Small intestine (tissue), 7 donors: Measurements from ENCODE around the gene ANKRD40. TPM values are rescaled to one million over a fixed set of nuclear protein-coding genes. Genes with fewer than 3 reads are reported as not detected.

Experiments used
- DNase-seq, 2 donors: peaks; one replicate each; pipeline versions ENCODE4 v3.0.0 to v3.0.0-alpha.2; 2013
- FAIRE-seq: peaks from 2 replicates; lab custom pipeline; 2012; peaks lifted over from hg19 to GRCh38; lab: Jason Lieb, UNC
- H3K27ac ChIP-seq, 3 donors: one replicate each; pipeline ENCODE4 v1.5.1; 2013; ENCODE audit warnings: low read length in 2 of 3, mild to moderate bottlenecking in 2 of 3, control low read depth in 1 of 3, inconsistent platforms in 1 of 3, low read depth in 1 of 3, moderate library complexity in 1 of 3
- H3K27me3 ChIP-seq, 3 donors: one replicate each; pipeline ENCODE4 v1.6.1; 2013; ENCODE audit warnings: low read length in 3 of 3, inconsistent platforms in 1 of 3; ENCODE audit not compliant: control insufficient read depth in 3 of 3, insufficient read depth in 3 of 3
- H3K36me3 ChIP-seq, 3 donors: one replicate each; pipeline ENCODE4 v1.6.1; 2013; ENCODE audit warnings: low read length in 3 of 3, inconsistent platforms in 1 of 3, low read depth in 1 of 3, mild to moderate bottlenecking in 1 of 3, moderate library complexity in 1 of 3; ENCODE audit not compliant: control insufficient read depth in 3 of 3, insufficient read depth in 2 of 3
- H3K4me1 ChIP-seq, 3 donors: one replicate each; pipeline ENCODE4 v1.6.1; 2013; ENCODE audit warnings: low read length in 2 of 3, inconsistent platforms in 1 of 3, low read depth in 1 of 3, mild to moderate bottlenecking in 1 of 3, moderate library complexity in 1 of 3; ENCODE audit not compliant: control insufficient read depth in 3 of 3, insufficient read depth in 2 of 3
- H3K4me3 ChIP-seq, 3 donors: one replicate each; pipeline ENCODE4 v1.5.1; 2013; ENCODE audit warnings: low read length in 3 of 3, control low read depth in 1 of 3, inconsistent platforms in 1 of 3, low read depth in 1 of 3, mild to moderate bottlenecking in 1 of 3, moderate library complexity in 1 of 3
- H3K9me3 ChIP-seq, 2 donors: one replicate each; pipeline ENCODE4 v1.6.1; 2013; ENCODE audit warnings: low read depth in 1 of 2, low read length in 1 of 2; ENCODE audit not compliant: control insufficient read depth in 2 of 2, insufficient read depth in 1 of 2
- WGBS, 3 donors: extraction: QIAGEN DNeasy Blood & Tissue Kit; methylation state at CpG; one replicate each; pipeline ENCODE4 v1.1.7; 2013; 5-methylcytosine and 5-hydroxymethylcytosine counted together
- polyA plus RNA-seq, 4 donors: library from polyadenylated mRNA; stranded (reverse) in 3 of 4; unstranded in 1 of 4; fragments of 200-250 nt in 3 of 4; fragments of 120-200 nt in 1 of 4; gene quantifications; one replicate each; pipeline versions ENCODE4 v1.2.1 to v1.2.3, GENCODE V29; 2013
- donor health status: healthy with polysubstance abuse.
- donor health status: control.
- donor health status: control.
- donor health status: Bipolar disorder and iron deficiency.
- donor health status: healthy.

ANKRD40 gene
- polyA plus RNA-seq, 4 donors = 5.7 to 23.8 (median 9.6) TPM

DNA sequence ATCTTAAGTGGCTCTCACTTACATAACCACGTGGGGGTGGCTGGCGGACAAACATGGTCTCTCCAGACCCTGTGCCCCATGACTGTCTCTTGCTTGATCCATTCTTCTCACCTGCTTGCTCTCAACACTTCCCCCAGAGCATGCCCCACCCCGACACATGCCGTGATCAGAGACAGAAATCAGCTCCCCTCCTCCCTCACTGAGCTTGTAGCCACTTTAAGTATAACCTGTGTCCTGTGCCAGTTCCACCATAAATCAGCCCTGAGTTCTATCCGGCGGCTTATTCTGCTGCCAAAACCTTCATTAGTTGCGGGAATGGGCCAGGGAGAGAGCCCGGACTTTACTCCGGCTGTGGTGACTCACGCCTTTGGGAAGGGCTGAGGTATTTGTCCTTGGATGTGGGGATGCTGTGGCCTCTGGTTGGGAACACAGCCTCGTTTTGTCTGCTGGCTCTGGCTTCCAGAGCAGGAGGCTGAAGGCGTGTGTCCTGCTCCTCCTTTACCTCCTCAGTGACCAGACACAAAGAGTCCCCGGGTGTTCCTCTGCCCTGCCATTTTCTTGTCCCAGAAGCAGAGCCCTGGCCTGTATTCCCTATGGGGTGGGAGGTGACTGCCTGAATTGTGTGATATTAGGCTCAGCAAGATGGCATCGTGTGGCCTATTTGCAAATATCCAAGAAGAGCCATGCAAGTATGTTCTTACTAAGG is 21.1 kb downstream of the ANKRD40 start:
- DNase-seq (peak; percentile 94 to 99), FAIRE-seq (no peak)
- WGBS, 3 donors = 9 to 48% (median 19%) methylated on average over 14 of the region's 14 CpGs

DNA sequence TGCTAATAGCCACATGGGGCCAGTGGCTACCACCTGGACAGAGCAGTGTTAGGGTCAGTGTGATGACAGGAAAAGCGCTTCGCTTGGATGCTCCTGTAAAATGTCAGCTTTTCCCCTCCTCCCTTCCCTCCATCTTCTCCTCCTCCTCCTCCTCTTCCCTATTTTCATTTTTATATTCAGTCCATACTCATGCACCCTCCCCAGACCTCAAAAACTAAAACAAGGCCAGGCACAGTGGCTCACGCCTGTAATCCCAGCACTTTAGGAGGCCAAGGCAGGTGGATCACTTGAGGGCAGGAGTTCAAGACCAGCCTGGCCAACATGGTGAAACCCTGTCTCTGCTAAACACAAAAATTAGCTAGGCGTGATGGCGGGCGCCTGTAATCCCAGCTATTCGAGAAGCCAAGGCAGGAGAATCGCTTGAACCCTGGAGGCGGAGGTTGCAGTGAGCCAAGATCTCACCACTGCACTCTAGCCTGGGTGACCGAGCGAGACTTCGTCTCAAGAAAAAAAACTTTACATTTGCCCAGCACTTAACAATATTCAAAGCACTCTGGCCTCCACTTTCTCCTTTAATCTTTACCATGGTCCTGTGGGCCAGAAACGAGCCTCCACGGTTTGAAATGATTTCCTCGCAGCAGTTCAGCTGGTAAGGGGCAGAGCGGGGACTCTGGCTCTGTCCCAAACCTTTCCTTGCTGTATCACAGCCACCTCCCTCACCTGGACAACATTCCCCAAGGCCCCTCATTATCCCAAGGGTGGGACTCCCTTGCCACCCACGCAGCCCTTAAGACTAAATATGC is 21.8 kb downstream of the ANKRD40 start:
- no peak for DNase-seq
- WGBS, 3 donors = 42 to 73% (median 55%) methylated on average over 17 of the region's 17 CpGs
- Histone ChIP-seq H3K27ac (peak overlapping the region; percentile 95 to 96 (median 96)), H3K9me3 (no peaks in the 10 kb centered on the region), H3K4me1 (peaks cover 0 to 78% (median 14%) of the 10 kb centered on the region in 3 donors), H3K36me3 (peaks cover 0 to 42% (median 0%) of the 10 kb centered on the region in 3 donors), H3K4me3 (peak overlapping the region in 1 of 3 donors; percentile 11), H3K27me3 (no peaks in the 10 kb centered on the region)
- FAIRE-seq = no peak

More for the DNA sequence above, 21.1 kb downstream of the ANKRD40 start:
- Histone ChIP-seq H3K4me3 (peak overlapping the region in 1 of 3 donors; percentile 11), H3K27me3 (no peaks in the 10 kb centered on the region), H3K9me3 (no peaks in the 10 kb centered on the region), H3K27ac (peak overlapping the region; percentile 95 to 96 (median 96)), H3K4me1 (peaks cover 0 to 78% (median 14%) of the 10 kb centered on the region in 3 donors), H3K36me3 (peaks cover 0 to 42% (median 0%) of the 10 kb centered on the region in 3 donors)

DNA sequence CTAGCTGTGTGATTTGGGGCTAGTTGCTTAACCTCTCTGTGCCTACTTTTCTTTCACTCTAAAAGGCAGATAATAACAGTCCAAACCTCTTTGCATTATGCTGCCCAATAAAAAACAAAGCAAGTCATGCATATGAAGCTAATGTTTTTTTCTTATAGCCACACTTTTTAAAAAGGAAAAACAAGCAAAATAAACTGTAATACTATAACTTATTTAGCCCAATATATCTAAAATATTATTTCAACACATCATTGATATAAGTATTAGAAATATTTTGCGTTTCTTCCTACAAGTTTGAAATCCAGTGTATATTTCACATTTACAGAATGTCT is 22.4 kb downstream of the ANKRD40 start:
- 74 to 93% (median 91%) methylated on average over 1 of the region's 1 CpG for WGBS, 3 donors
- FAIRE-seq (no peak), DNase-seq (no peak)
- Histone ChIP-seq H3K9me3 (no peaks in the 10 kb centered on the region), H3K4me1 (peaks cover 0 to 72% (median 14%) of the 10 kb centered on the region in 3 donors), H3K4me3 (no peak overlapping the region), H3K27me3 (no peaks in the 10 kb centered on the region), H3K36me3 (peaks cover 0 to 39% (median 0%) of the 10 kb centered on the region in 3 donors), H3K27ac (peak overlapping the region; percentile 95 to 96 (median 96))

DNA sequence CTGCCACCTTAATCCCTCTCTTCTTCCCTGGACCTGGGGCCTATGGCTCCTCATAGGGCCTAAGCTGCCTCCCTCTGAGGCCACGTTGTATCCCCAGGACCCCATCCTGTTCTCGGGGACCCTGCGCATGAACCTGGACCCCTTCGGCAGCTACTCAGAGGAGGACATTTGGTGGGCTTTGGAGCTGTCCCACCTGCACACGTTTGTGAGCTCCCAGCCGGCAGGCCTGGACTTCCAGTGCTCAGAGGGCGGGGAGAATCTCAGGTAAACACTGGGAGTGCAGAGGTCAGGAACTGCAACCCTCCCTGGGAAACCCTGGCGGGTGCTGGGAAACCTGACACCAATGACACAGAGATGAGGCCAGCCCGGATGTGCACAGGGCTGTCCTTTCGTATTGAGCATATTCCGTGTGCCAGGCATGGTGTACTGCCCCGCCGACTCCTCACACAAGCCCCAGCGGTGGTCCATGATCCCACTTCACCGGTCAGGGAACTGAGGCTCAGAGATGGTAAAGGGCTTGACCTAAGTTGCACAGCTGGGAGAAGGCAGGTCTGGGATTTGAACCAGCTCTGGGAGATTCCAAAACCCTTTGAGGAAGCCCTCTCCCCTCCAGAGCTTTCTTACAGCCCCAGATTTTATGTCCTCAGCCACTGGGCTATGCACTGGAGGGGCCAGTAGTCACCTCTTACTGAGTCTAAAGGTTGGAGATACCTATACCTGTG is 22.9 kb downstream of the ANKRD40 start:
- H3K36me3 ChIP-seq = peaks cover 0 to 39% (median 0%) of the 10 kb centered on the region in 3 donors
- WGBS, 3 donors = 22 to 63% (median 38%) methylated on average over 15 of the region's 15 CpGs
- FAIRE-seq (no peak), DNase-seq (peak; percentile 86 to 94)
- no peak overlapping the region for H3K4me3 ChIP-seq
- H3K9me3 ChIP-seq = no peaks in the 10 kb centered on the region
- H3K4me1 ChIP-seq = peaks cover 0 to 67% (median 11%) of the 10 kb centered on the region in 3 donors
- H3K27me3 ChIP-seq = no peaks in the 10 kb centered on the region
- peak overlapping the region; percentile 69 to 96 (median 84) for H3K27ac ChIP-seq

DNA sequence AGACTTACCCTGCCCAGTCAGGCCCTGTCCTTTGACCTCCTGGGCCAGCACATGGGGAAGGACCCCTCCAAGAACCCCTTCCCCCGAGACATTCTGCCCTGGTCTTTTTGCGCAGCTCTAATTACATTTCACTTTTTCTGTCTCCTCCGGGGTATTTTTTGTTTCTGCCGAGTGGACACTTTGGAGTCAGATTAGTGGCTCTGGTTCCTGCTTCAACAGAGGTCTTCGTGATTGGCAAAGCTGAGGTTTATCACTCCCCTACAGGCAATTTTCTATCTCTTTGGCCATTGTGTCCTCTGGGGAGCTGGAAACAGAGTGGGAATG is 23.5 kb downstream of the ANKRD40 start:
- H3K36me3 ChIP-seq = peaks cover 0 to 39% (median 0%) of the 10 kb centered on the region in 3 donors
- peak overlapping the region; percentile 69 to 96 (median 76) for H3K27ac ChIP-seq
- DNase-seq = no peak
- FAIRE-seq = no peak
- 52 to 74% (median 59%) methylated on average over 5 of the region's 5 CpGs for WGBS, 3 donors
- H3K4me3 ChIP-seq = no peak overlapping the region
- H3K27me3 ChIP-seq = no peaks in the 10 kb centered on the region
- no peaks in the 10 kb centered on the region for H3K9me3 ChIP-seq
- peaks cover 0 to 62% (median 7%) of the 10 kb centered on the region in 3 donors for H3K4me1 ChIP-seq

DNA sequence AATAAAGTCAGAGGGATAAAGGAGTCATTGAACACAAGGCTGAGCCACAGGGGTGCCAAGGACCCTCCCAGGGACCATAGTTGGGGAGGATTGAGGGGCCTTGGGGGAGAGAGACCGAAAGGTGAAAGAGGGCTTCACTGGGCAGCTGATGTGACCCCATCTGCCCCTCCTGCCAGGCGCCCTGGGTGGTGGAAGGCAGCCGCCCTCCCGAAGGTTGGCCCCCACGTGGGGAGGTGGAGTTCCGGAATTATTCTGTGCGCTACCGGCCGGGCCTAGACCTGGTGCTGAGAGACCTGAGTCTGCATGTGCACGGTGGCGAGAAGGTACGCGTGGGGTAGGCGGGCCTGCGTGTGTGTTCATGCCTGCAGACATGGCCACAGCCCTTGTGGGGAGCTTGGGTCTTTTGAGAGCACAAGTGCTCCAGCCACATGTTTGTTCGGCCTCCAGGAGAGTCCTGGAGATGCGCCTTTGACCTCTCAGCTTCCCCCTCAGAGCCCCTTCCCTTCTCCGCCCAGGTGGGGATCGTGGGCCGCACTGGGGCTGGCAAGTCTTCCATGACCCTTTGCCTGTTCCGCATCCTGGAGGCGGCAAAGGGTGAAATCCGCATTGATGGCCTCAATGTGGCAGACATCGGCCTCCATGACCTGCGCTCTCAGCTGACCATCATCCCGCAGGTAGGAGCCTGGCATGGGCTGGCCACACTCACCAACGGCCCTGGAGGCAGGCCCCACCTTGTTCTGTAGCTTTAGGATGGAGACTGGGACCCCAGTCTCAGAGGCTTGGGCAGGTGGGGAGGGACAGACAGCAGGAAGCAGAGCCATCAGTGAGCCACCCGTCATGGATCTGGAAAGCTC is 24.1 kb downstream of the ANKRD40 start:
- Histone ChIP-seq H3K36me3 (peaks cover 0 to 39% (median 0%) of the 10 kb centered on the region in 3 donors), H3K4me3 (no peak overlapping the region), H3K27me3 (no peaks in the 10 kb centered on the region), H3K4me1 (peaks cover 0 to 57% (median 7%) of the 10 kb centered on the region in 3 donors), H3K9me3 (no peaks in the 10 kb centered on the region), H3K27ac (peak overlapping the region; percentile 4 to 96 (median 69))
- 88 to 91% (median 89%) methylated on average over 28 of the region's 28 CpGs for WGBS, 3 donors
- FAIRE-seq (no peak), DNase-seq (no peak)

DNA sequence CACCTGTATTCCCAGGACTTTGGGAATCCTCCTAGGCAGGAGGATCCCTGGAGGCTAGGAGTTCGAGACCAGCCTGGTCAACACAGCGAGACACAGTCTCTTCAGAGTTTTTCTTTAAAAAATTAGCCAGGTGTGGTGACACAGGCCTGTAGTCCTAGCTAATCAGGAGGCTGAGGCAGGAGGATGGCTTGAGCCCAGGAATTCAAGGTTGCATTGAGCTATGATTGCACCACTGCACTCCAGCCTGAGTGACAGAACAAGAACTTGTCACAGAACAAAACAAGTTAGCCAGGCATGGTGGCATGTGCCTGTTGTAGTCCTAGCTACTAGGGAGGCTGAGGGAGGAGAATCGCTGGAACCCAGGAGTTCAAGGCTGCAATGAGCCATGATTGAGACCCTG is 24.8 kb downstream of the ANKRD40 start:
- FAIRE-seq (no peak), DNase-seq (no peak)
- peaks cover 0 to 39% (median 4%) of the 10 kb centered on the region in 3 donors for H3K36me3 ChIP-seq
- H3K9me3 ChIP-seq = no peaks in the 10 kb centered on the region
- 84 to 93% (median 85%) methylated on average over 3 of the region's 3 CpGs for WGBS, 3 donors
- no peaks in the 10 kb centered on the region for H3K27me3 ChIP-seq
- H3K27ac ChIP-seq = no peak overlapping the region
- H3K4me3 ChIP-seq = no peak overlapping the region
- peaks cover 0 to 50% (median 4%) of the 10 kb centered on the region in 3 donors for H3K4me1 ChIP-seq
